Fibroblast of skin of left quadriceps (primary cell): ENCODE measurements around the gene ARHGAP45.
A peak's percentile ranks its signal among the peaks of the same experiment; 100 is the strongest.

Experiments used
- DNase-seq, 2 experiments: peaks; one replicate each; pipeline ENCODE4 v3.0.0-alpha.2; 2013; ENCODE audit warnings: low read depth in 2 of 2

The ARHGAP45 gene

DNA sequence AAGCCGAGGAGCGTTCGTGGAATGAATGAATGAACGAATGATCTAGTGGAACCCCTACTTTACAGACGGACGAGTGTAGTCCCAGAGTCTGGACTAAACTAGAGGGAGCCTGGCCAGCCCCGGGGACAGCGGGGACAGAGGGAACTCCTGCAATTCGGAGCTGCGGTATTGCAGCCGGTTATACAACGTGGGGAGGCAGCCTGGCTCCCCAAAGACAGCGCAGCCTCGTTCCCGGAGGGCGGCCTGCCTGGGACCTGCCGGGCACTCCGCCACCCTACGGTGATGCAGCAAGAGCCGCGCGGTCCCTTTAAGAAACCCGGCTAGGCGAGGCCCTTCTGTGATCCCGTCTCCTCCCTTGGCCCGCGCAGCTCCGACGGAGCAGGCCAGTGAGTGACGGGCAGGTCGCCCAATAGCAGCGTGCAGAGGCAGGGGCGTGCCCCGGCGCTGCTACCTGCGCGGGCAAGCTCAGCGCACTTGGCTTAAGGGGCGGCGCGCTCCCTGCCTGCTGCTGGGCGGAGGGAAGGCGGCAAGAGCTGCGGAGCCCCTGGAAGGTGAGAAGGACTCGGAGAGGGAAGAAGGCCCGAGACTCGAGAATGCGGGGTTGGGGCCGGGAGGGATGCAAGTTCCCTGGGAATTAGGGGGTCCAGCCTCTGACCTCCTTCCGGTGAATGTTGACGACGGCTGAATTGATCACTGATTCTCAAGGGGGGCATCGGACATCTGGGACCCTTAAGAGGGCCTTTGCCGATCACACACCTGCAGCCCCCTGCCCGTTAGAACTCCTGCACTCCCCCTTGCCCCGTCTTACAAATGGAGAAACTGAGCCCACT lies 27.1 kb upstream of the ARHGAP45 start, which contains the start of gene ABCA7:
Gene ABCA7, plus strand, starts transcription at position 462 of the 830 bp plus-strand sequence. CDS start 1,255 bp downstream, outside the sequence.
- DNase-seq = peak; percentile 94 to 95

DNA sequence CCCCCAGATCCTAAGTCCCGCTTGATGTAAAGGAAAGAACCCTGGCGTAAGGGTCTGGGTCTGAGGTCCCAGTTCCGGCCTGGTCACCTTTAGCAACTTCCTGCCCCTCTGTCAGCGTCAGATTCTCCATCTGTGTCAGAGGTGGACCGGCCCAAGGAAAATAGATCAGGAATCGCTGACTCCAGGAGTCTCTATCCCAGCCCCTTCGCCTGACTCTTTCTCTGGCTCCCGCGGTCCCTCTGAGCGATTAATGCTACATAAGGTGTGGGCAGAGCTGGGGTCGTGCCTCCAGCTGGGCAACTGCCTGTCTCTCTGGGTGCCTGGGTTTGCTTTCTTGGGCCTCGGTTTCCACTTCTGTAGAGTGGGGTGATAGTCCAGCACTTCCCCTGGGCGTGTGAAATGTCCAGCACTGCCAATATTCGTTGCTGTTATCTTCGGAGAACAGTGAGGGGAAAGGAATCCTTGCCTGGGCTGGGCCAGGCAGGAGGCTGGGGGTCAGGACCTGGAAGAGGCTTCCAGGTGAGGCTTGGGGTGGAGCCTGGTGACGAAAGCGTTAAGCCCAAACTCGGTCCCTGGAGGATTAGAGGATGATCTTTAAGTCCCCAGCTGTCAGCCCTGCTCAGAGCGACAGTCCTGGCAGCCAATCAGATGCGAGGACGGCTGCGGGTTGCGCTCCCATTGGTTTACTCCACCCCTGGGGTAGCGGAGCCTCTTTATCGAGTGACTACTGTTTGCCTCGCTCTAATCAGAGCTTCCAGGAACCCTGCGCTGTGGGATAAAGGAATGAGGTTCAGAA lies 26.3 kb upstream of the ARHGAP45 start:
- peak; percentile 89 for DNase-seq

DNA sequence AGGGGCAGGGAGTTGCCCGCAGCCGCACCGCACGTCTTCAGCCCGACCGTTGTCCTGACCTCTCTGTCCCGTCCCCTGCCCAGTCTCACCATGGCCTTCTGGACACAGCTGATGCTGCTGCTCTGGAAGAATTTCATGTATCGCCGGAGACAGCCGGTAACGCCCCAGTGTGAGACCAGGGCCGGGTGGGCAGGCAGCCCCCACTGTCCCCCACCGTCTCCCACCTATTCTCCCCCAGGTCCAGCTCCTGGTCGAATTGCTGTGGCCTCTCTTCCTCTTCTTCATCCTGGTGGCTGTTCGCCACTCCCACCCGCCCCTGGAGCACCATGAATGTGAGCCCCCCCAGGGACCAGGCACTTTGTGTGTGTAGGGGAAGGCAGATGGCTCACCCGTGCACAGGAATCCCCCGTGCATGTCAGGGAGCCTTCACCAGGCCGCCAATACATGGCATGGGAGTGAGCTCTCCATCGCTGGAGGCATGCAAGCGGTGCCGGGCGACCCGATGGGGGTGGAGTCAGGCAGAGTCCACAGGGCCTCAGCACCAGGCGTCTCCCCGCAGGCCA lies 25.6 kb upstream of the ARHGAP45 start:
- no peak for DNase-seq

DNA sequence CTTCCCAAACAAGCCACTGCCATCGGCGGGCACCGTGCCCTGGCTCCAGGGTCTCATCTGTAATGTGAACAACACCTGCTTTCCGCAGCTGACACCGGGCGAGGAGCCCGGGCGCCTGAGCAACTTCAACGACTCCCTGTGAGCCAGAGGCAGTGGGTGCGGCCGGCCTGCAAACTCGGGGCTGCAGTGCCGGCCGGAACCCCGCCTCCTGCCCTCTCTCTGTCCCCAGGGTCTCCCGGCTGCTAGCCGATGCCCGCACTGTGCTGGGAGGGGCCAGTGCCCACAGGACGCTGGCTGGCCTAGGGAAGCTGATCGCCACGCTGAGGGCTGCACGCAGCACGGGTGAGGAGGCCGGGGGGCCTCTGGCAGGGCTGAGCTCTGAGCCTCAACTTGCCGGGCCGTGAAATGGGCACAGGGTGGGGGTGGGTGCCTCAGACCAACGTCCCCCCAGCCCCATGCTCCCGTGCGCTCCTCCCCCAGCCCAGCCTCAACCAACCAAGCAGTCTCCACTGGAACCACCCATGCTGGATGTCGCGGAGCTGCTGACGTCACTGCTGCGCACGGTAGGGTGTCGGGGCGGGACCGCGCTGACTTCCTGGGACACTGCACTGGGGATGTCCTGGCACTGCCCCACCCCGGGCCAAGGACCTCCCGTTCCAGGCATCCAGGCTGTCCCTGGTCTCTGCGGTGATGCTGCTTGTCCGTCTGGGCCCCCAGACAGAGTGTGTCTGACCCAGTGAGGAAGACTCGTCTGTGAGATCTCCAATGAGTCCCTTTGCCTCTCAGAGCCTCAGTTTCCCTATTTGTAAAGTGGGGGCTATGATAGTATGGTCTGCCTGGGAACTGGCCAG lies 24.9 kb upstream of the ARHGAP45 start:
- DNase-seq = no peak

DNA sequence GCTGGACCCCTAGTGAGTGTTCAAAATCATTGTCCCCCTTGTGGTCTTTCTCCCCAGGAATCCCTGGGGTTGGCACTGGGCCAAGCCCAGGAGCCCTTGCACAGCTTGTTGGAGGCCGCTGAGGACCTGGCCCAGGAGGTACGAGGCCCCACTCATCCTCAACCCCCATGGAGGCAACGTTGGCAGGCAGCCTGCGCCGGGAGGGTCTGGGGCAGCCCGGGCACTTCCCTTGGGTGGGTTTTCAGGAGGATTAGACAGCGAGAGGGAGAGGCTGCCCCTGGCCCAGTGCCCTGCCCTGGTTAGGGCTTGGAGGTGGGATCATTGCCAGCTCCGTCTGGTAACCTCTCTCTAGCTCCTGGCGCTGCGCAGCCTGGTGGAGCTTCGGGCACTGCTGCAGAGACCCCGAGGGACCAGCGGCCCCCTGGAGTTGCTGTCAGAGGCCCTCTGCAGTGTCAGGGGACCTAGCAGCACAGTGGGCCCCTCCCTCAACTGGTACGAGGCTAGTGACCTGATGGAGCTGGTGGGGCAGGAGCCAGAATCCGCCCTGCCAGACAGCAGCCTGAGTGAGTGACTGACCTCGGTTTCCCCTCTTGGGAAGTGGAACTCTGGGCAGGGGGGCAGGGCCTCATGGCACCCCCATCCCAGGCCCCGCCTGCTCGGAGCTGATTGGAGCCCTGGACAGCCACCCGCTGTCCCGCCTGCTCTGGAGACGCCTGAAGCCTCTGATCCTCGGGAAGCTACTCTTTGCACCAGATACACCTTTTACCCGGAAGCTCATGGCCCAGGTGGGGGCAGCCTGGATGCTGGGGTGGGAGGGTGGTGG lies 24.1 kb upstream of the ARHGAP45 start:
- DNase-seq = no peak

DNA sequence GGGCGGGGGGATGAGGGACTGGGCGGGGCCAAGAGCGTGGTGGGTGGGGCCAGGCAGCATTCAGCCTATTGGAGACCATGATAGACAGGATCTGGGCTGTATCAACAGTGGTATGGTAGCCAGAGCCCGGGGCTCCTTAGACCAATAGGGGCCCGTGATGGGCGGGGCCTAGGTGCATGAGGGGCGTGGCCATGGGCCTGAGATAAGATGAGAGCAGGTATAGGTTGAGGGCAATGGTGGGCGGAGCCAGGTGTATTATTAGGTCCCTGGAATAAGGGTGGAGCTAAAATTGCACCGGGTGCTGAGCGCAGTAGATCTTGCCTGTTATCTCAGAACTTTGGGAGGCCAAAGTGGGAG lies 21.7 kb upstream of the ARHGAP45 start:
- DNase-seq = no peak

DNA sequence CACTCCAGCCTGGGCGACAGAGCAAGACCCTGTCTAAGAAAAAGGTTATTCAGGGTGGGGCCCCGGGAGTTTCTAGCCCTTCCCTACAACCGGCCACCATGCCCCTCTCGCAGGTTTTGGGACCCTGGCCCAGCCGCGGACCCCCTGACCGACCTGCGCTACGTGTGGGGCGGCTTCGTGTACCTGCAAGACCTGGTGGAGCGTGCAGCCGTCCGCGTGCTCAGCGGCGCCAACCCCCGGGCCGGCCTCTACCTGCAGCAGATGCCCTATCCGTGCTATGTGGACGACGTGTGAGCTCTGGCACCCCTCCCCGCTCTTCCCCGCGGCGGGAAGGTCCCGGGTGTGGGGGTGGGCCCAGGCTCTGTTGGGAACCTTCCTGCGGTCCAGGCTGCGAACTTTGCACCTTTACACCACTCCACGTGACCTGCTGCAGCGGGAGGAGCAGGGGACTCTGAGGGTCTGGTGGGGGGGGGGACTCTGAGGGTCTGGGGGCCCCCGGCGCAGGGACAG lies 20.8 kb upstream of the ARHGAP45 start:
- DNase-seq = no peak

DNA sequence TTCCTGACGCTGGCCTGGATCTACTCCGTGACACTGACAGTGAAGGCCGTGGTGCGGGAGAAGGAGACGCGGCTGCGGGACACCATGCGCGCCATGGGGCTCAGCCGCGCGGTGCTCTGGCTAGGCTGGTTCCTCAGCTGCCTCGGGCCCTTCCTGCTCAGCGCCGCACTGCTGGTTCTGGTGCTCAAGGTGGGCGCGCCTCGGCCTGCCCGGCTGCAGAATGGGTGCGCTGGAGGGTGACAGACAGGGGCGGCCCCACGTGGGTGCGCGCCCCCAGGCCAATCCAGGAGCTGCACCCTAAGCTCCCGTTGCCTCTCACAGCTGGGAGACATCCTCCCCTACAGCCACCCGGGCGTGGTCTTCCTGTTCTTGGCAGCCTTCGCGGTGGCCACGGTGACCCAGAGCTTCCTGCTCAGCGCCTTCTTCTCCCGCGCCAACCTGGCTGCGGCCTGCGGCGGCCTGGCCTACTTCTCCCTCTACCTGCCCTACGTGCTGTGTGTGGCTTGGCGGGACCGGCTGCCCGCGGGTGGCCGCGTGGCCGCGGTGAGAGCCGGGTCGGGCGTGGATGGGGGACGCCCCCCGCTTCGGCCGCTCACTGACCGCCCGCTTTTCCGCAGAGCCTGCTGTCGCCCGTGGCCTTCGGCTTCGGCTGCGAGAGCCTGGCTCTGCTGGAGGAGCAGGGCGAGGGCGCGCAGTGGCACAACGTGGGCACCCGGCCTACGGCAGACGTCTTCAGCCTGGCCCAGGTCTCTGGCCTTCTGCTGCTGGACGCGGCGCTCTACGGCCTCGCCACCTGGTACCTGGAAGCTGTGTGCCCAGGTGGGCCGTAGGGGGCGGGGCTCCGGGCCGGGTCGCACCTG lies 19.9 kb upstream of the ARHGAP45 start:
- no peak for DNase-seq

DNA sequence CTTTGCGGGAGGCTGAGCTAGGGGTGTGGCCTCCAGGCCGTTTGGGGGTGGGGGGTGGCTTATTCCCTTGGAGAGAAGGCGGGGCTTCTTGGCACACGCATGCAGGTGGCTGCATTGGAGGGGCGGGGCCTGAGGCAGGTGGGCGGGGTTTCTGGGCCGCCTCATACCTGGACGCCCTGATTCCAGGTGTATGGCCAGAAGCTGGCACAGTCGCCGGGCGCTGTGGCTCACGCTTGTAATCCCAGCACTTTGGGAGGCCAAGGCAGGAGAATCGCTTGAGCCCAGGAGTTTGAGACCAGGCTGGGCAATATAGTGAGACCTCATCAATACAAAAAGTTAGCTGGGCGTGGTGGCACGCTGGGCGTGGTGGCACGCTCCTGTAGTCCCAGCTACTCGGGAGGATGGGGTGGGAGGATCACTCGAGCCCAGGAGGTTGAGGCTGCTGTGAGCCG lies 19.2 kb upstream of the ARHGAP45 start:
- no peak for DNase-seq

DNA sequence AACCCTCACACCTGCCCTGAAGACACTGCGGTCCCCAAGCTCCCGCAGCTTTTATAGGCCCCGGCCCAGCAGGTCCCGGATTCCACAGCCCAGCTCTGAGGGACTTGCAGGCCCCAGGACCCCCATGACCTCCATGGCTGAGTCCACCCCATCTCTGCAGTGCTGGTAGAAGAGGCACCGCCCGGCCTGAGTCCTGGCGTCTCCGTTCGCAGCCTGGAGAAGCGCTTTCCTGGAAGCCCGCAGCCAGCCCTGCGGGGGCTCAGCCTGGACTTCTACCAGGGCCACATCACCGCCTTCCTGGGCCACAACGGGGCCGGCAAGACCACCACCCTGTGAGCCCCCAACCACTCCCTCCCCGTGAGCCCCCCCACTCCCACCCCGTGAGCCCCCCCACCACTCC lies 17.9 kb upstream of the ARHGAP45 start:
- no peak for DNase-seq

DNA sequence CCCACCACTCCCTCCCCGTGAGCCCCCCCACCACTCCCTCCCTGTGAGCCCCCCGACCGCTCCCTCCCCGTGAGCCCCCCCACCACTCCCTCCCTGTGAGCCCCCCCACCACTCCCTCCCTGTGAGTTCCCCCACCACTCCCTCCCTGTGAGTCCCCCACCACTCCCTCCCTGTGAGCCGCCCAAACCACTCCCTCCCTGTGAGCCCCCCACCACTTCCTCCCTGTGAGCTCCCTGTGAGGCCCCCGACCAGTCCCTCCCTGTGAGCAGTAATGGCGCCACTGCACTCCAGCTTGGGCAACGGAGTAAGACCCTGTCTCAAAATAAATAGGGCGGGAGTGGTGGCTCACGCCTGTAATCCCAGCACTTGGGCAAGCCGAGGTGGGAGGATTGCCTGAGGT lies 17.2 kb upstream of the ARHGAP45 start:
- no peak for DNase-seq

DNA sequence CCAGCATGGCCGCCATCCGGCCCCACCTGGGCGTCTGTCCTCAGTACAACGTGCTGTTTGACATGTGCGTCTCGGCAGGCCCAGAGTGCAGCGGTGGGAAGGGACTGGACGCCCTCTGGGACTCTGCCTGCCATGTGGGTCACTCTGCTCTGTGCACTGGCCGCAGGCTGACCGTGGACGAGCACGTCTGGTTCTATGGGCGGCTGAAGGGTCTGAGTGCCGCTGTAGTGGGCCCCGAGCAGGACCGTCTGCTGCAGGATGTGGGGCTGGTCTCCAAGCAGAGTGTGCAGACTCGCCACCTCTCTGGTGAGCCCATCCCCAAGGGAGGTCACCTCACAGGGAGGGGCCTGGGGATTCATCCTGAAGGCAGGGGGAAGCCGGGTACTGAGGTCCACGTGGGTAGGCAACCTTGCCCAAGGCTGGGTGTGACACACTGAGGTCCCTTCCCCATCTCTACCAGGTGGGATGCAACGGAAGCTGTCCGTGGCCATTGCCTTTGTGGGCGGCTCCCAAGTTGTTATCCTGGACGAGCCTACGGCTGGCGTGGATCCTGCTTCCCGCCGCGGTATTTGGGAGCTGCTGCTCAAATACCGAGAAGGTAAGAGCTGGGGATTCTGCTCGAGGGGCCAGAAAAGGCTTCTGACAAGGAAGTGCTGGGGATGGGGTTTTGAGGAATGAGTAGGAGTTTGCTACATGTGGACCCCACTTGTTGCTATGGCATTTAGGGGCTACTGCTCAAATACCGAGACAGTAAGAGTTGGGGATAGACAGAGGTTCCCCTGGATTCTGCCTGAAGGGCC lies 15.8 kb upstream of the ARHGAP45 start:
- DNase-seq = no peak

DNA sequence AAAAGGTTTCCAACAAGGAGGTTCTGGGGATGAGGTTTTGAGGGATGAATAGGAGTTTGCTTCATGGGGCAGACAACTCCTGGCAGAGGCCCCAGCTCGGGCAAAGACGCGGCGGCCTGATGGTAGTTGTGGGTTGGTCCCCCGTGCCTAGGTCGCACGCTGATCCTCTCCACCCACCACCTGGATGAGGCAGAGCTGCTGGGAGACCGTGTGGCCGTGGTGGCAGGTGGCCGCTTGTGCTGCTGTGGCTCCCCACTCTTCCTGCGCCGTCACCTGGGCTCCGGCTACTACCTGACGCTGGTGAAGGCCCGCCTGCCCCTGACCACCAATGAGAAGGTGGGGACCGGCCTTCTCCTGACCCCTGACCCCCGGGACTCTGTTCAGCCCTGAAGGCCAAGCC lies 15.2 kb upstream of the ARHGAP45 start:
- DNase-seq = no peak

DNA sequence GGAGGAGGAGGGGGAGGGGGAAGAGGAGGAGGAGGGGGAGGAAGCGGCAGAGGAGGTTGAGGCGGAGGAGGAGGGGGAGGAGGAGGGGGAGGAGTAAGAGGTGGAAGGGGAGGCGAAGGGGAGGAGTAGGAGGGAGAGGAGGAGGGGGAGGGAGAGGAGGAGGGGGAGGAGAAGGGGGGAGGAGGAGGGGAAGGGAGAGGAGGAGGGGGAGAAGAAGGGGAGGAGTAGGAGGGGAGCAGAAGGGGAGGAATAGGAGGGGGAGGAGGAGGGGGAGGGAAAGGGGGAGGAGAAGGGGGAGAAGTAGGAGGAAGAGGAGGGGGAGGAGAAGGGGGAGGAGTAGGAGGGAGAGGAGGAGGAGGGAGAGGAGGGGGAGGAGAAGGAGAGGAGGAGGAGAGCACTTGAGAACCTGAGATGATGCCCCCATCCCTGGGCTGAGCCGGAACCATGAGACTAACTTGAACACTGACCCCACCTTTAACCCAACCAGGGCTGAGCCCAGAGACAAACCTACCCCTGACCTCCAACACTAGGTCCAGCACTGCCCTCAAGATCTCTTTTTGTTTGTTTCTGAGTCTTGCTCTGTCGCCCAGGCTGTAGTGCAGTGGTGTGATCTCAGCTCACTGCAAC lies 14.5 kb upstream of the ARHGAP45 start:
- no peak for DNase-seq

DNA sequence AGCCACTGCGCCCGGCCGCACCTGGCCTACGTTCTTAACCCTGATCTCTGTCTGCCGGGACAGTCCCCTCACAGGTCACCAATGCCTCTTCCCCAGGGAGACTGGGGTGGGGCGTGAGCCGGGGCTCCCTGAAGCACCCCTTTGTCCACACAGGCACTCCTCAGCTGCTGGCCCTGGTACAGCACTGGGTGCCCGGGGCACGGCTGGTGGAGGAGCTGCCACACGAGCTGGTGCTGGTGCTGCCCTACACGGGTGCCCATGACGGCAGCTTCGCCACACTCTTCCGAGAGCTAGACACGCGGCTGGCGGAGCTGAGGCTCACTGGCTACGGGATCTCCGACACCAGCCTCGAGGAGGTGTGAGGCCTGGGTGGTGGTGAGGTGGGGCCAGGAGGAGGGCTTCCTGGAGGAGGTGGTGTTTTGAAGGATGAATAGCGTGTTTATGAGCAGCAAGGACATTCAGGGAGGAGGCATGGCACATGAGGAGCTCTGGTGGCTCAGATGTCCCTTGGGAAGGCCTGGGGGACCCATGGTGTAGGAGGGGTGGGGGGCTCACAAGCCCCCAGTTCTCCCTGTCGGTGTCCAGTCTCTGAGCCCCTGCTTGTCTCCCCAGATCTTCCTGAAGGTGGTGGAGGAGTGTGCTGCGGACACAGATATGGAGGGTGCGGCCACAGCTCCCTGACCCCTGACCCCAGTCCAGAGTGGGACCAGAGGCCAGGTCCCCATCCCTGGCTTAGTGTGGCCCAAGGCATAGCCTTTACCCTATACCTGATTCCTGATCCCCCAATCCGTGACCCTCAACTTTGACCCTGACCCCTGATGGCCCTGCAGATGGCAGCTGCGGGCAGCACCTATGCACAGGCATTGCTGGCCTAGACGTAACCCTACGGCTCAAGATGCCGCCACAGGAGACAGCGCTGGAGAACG lies 13.5 kb upstream of the ARHGAP45 start:
- no peak for DNase-seq

DNA sequence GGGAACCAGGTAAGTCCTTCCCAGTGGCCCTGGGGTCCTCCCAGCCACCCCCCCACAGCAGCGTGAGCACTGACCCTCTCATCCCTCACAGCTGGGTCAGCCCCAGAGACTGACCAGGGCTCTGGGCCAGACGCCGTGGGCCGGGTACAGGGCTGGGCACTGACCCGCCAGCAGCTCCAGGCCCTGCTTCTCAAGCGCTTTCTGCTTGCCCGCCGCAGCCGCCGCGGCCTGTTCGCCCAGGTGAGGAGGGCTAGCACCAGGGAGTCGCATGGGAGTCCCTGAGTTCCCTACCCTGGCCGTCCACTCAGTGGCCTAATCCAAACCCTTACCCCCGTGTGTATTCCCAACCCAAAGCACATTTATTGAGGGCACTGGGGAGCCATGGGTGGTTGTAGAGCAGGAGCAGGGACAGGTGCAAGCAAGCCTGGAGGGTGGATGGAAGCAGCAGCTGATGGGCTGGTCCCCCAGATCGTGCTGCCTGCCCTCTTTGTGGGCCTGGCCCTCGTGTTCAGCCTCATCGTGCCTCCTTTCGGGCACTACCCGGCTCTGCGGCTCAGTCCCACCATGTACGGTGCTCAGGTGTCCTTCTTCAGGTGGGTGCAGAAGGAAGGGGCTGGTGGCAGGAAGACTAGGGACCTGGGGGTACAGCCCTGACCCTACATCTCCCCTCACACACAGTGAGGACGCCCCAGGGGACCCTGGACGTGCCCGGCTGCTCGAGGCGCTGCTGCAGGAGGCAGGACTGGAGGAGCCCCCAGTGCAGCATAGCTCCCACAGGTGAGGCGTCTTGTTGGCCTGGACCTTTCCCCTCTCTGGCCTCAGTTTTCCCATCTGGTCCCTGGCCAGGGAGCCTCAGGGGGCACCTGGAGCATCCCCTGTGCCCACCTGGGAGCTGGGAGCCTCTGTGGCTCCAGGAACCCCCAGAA lies 12.6 kb upstream of the ARHGAP45 start:
- no peak for DNase-seq
